SU-DHL-6 (cell line): ENCODE results near the gene GET4.
"Not testable (repeated sequence)": the region's sequence is repeated elsewhere in the genome, so short reads cannot be mapped to it uniquely, and the experiment has no call there.

Source experiments
- H2AFZ ChIP-seq: fragments of 200-600 bp; sonication (generic); 2 replicates; pipeline ENCODE4 v1.6.1; 2014; ENCODE audit warnings: low read depth, mild to moderate bottlenecking, moderate library complexity, mixed read lengths, antibody characterized with exemption, low read length; ENCODE audit not compliant: severe bottlenecking
- H3F3A ChIP-seq: fragments of 200-600 bp; shearing (Covaris generic); 2 replicates; pipeline ENCODE4 v1.6.0; 2016; ENCODE audit warnings: antibody characterized with exemption, mild to moderate bottlenecking; ENCODE audit not compliant: insufficient read depth
- H3K27ac ChIP-seq: fragments of 200-600 bp; sonication (generic); 2 replicates; pipeline ENCODE4 v1.5.1; 2016; ENCODE audit warnings: low read depth, mild to moderate bottlenecking, low read length, moderate library complexity, mixed read lengths
- H3K27me3 ChIP-seq: fragments of 200-600 bp; sonication (generic), shearing (Covaris generic); 2 replicates; pipeline ENCODE4 v1.6.0; 2014; ENCODE audit warnings: mild to moderate bottlenecking, low read length
- H3K36me3 ChIP-seq: fragments of 200-600 bp; sonication (generic); 2 replicates; pipeline ENCODE4 v1.6.1; 2014; ENCODE audit warnings: mild to moderate bottlenecking, low read length, mixed read lengths
- H3K4me2 ChIP-seq: fragments of 300-600, 200-600 bp; shearing (Covaris generic), sonication (generic); 2 replicates; pipeline ENCODE4 v1.6.0; 2014; ENCODE audit warnings: low read length, low read depth, mild to moderate bottlenecking; ENCODE audit not compliant: poor library complexity, severe bottlenecking
- H3K4me3 ChIP-seq: fragments of 200-600 bp; sonication (generic); 2 replicates; pipeline ENCODE4 v1.5.1; 2014; ENCODE audit warnings: antibody characterized with exemption, low read length, mild to moderate bottlenecking, mixed read lengths; ENCODE audit not compliant: insufficient read depth, poor library complexity, severe bottlenecking
- H3K79me2 ChIP-seq: fragments of 200-600 bp; sonication (generic); 2 replicates; pipeline ENCODE4 v1.6.1; 2014; ENCODE audit warnings: mild to moderate bottlenecking, low read length, moderate library complexity; ENCODE audit not compliant: insufficient read depth
- H3K9ac ChIP-seq: fragments of 200-600 bp; sonication (generic); 2 replicates; pipeline ENCODE4 v1.7.0; 2014; ENCODE audit warnings: mild to moderate bottlenecking, low read length
- H3K9me2 ChIP-seq: fragments of 200-600 bp; sonication (generic); replicated peaks from 2 replicates; pipeline ENCODE4 v1.6.1; 2014; ENCODE audit warnings: low read length; ENCODE audit not compliant: insufficient read depth
- H3K9me3 ChIP-seq: fragments of 200-600 bp; sonication (generic); 2 replicates; pipeline ENCODE4 v1.6.1; 2014; ENCODE audit warnings: low read length, mixed read lengths; ENCODE audit not compliant: insufficient read depth
- H4K20me1 ChIP-seq: fragments of 200-600 bp; sonication (generic); 2 replicates; pipeline ENCODE4 v1.6.1; 2014; ENCODE audit warnings: low read depth, mild to moderate bottlenecking, antibody characterized with exemption, low read length, moderate library complexity, mixed read lengths
- CTCF ChIP-seq: fragments of 200-600 bp; sonication (generic); IDR thresholded peaks from one replicate; pipeline ENCODE4 v1.5.1; 2017; ENCODE audit warnings: antibody characterized with exemption, mild to moderate bottlenecking, low read length, moderate library complexity; ENCODE audit not compliant: insufficient read depth, poor library complexity, severe bottlenecking
- EZH2phosphoT487 ChIP-seq: fragments of 200-600 bp; sonication (generic), shearing (Covaris generic); conservative IDR thresholded peaks from 2 replicates; pipeline ENCODE4 v1.6.1; 2018; ENCODE audit warnings: mild to moderate bottlenecking, antibody characterized with exemption, low read length, moderate library complexity, mixed read lengths

GET4 gene

GRCh38 chr7:940599-941408, 64.5 kb downstream of the GET4 start:
- H3K4me2 ChIP-seq = no peak overlapping the region
- no peaks in the 10 kb centered on the region for H4K20me1 ChIP-seq
- no peak overlapping the region for H3K27ac ChIP-seq

GRCh38 chr7:943793-944192, 67.4 kb downstream of the GET4 start:
- H2AFZ ChIP-seq, H3F3A ChIP-seq, H3K9me2 ChIP-seq, H3K4me2 ChIP-seq, H3K4me3 ChIP-seq, H3K36me3 ChIP-seq, H3K79me2 ChIP-seq, H3K9me3 ChIP-seq, H3K27ac ChIP-seq, H4K20me1 ChIP-seq, H3K27me3 ChIP-seq, H3K9ac ChIP-seq: not testable (repeated sequence)

More at GRCh38 chr7:940599-941408, 64.5 kb downstream of the GET4 start:
- no peak overlapping the region for H3K9ac ChIP-seq
- no peaks in the 10 kb centered on the region for H3K36me3 ChIP-seq
- H3K27me3 ChIP-seq = no peaks in the 10 kb centered on the region; the same call in 1 of the 2 replicates
- H2AFZ ChIP-seq = no peak overlapping the region
- TF ChIP-seq CTCF (no peak), EZH2phosphoT487 (no peak)
- H3F3A ChIP-seq = no peaks in the 10 kb centered on the region
- no peaks in the 10 kb centered on the region for H3K79me2 ChIP-seq
- peaks cover 8% of the 10 kb centered on the region; the same call in 1 of the 2 replicates for H3K9me3 ChIP-seq
- H3K4me3 ChIP-seq = no peak overlapping the region
- no peaks in the 10 kb centered on the region for H3K9me2 ChIP-seq

GRCh38 chr7:944744-945143, 68.4 kb downstream of the GET4 start:
- no peaks in the 10 kb centered on the region for H3K9me2 ChIP-seq
- H3K4me3 ChIP-seq = no peak overlapping the region
- no peak overlapping the region for H2AFZ ChIP-seq
- H3F3A ChIP-seq = no peaks in the 10 kb centered on the region
- no peaks in the 10 kb centered on the region for H4K20me1 ChIP-seq
- no peak overlapping the region for H3K4me2 ChIP-seq
- no peaks in the 10 kb centered on the region; the same call in 1 of the 2 replicates for H3K27me3 ChIP-seq
- TF ChIP-seq CTCF (no peak), EZH2phosphoT487 (no peak)
- no peak overlapping the region for H3K27ac ChIP-seq
- H3K36me3 ChIP-seq = no peaks in the 10 kb centered on the region
- no peak overlapping the region for H3K9ac ChIP-seq
- H3K79me2 ChIP-seq = no peaks in the 10 kb centered on the region
- peaks cover 8% of the 10 kb centered on the region; the same call in 1 of the 2 replicates for H3K9me3 ChIP-seq

- H3K9me3 ChIP-seq = peaks cover 8% of the 10 kb centered on the region; the same call in 1 of the 2 replicates
- no peaks in the 10 kb centered on the region for H3K9me2 ChIP-seq
- no peaks in the 10 kb centered on the region for H3K36me3 ChIP-seq
- H3F3A ChIP-seq = no peaks in the 10 kb centered on the region
- H4K20me1 ChIP-seq = no peaks in the 10 kb centered on the region
- no peak overlapping the region for H2AFZ ChIP-seq
- H3K79me2 ChIP-seq = no peaks in the 10 kb centered on the region
- TF ChIP-seq CTCF = no peak
- no peak for TF ChIP-seq EZH2phosphoT487
- H3K27ac ChIP-seq = no peak overlapping the region
- H3K27me3 ChIP-seq = no peaks in the 10 kb centered on the region; the same call in 1 of the 2 replicates
- no peak overlapping the region for H3K4me2 ChIP-seq
- no peak overlapping the region for H3K4me3 ChIP-seq
- H3K9ac ChIP-seq = no peak overlapping the region
These were observed 68.8 kb downstream of the GET4 start for GRCh38 chr7:945147-945555.
